ENCODE data around the gene PRR15.
"Not testable (repeated sequence)": the region's sequence is repeated elsewhere in the genome, so short reads cannot be mapped to it uniquely, and the experiment has no call there.

PRR15 gene

GRCh38 chr7:29563590-29564495 is at the start of gene PRR15:
Gene PRR15, plus strand, starts transcription at chr7:29563835. Its CDS starts 2,495 bp downstream, at chr7:29566330.
- no peak for DNase-seq (ENCODE audit: low spot score)

- DNase-seq (ENCODE audit: low spot score) = no peak
Measured at GRCh38 chr7:29516491-29516890, 47.1 kb upstream of the PRR15 start.

- no peak for DNase-seq (ENCODE audit: low spot score)
Measured at GRCh38 chr7:29518616-29519015, 45.0 kb upstream of the PRR15 start.

GRCh38 chr7:29523728-29524127 is 39.9 kb upstream of the PRR15 start:
- no peak for DNase-seq (ENCODE audit: low spot score)

- DNase-seq (ENCODE audit: low spot score) = no peak
Measured at GRCh38 chr7:29527505-29528108, 36.0 kb upstream of the PRR15 start.

GRCh38 chr7:29528526-29528925 is 35.1 kb upstream of the PRR15 start:
- DNase-seq (ENCODE audit: low spot score) = not testable (repeated sequence)

GRCh38 chr7:29538389-29538788 is 25.2 kb upstream of the PRR15 start:
- DNase-seq (ENCODE audit: low spot score) = no peak

GRCh38 chr7:29539471-29539870 is 24.2 kb upstream of the PRR15 start:
- DNase-seq (ENCODE audit: low spot score) = no peak

GRCh38 chr7:29547421-29547820 is 16.2 kb upstream of the PRR15 start:
- no peak for DNase-seq (ENCODE audit: low spot score)

GRCh38 chr7:29548823-29549222 is 14.8 kb upstream of the PRR15 start:
- DNase-seq (ENCODE audit: low spot score) = no peak

- DNase-seq (ENCODE audit: low spot score) = no peak
Measured at GRCh38 chr7:29552392-29552791, 11.2 kb upstream of the PRR15 start.

- DNase-seq (ENCODE audit: low spot score) = no peak
Measured at GRCh38 chr7:29555061-29555460, 8.6 kb upstream of the PRR15 start.

- no peak for DNase-seq (ENCODE audit: low spot score)
Measured at GRCh38 chr7:29556405-29557195, 7.0 kb upstream of the PRR15 start.

- DNase-seq (ENCODE audit: low spot score) = no peak
Measured at GRCh38 chr7:29557954-29558353, 5.7 kb upstream of the PRR15 start.

- DNase-seq (ENCODE audit: low spot score) = no peak
Measured at GRCh38 chr7:29561271-29561670, 2.4 kb upstream of the PRR15 start.

GRCh38 chr7:29562307-29562706 is 1.3 kb upstream of the PRR15 start:
- no peak for DNase-seq (ENCODE audit: low spot score)

- DNase-seq (ENCODE audit: low spot score) = no peak
Measured at GRCh38 chr7:29564496-29565223, 1.0 kb downstream of the PRR15 start.

GRCh38 chr7:29565224-29565630 is 1.6 kb downstream of the PRR15 start:
- no peak for DNase-seq (ENCODE audit: low spot score)

GRCh38 chr7:29565634-29565981 is 2.0 kb downstream of the PRR15 start:
- no peak for DNase-seq (ENCODE audit: low spot score)

- DNase-seq (ENCODE audit: low spot score) = no peak
Measured at GRCh38 chr7:29565982-29566746, 2.5 kb downstream of the PRR15 start.

GRCh38 chr7:29567174-29567573 is 3.5 kb downstream of the PRR15 start:
- no peak for DNase-seq (ENCODE audit: low spot score)
